ENCODE data around the gene CRYZL1. TPM values are rescaled to one million over a fixed set of nuclear protein-coding genes. Genes with fewer than 3 reads are reported as not detected.

The CRYZL1 gene
- total and polyA plus RNA-seq, 10 donors = 21.7 to 54.9 (median 33.6) TPM

DNA sequence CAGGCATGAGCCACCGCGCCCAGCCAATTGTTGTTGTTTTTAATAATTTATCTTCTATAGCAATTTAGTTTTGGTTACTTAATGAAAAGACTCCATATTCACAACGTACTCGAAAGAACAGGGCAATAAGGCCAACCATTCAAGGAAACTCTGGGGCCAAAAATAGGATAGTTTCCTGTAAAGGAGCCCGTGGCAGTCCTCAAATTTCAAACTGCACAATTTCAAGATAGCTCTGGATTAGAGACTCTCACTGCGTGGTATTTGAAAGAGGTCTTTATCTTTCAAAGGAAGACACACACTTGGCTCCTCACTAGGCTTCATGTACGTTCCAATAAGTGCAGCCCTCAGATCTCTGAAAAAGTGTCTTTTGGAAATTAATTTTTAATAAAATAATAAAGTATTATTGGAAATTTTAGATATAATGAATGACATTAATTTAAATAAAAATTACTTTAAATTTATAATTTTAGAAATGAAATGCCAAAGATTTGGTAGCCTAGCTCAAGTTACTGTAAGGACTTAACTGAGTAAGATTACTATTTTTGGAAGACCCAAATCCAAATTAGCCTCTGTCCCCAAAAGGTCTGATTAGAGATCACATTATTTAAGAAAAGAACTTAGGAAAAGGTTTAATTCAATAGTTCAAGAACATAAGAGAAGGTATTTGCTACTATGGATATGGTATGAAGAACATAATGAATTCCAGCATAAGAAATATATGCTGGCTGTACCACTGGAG, 30.4 kb downstream of the CRYZL1 start:
- peaks cover 0 to 100% (median 31%) of the 10 kb centered on the region in 6 donors for H3K36me3 ChIP-seq
- no peaks in the 10 kb centered on the region for H3K4me1 ChIP-seq
- no peak for DNase-seq
- H3K9me3 ChIP-seq = no peaks in the 10 kb centered on the region
- TF ChIP-seq, protein P1, sequence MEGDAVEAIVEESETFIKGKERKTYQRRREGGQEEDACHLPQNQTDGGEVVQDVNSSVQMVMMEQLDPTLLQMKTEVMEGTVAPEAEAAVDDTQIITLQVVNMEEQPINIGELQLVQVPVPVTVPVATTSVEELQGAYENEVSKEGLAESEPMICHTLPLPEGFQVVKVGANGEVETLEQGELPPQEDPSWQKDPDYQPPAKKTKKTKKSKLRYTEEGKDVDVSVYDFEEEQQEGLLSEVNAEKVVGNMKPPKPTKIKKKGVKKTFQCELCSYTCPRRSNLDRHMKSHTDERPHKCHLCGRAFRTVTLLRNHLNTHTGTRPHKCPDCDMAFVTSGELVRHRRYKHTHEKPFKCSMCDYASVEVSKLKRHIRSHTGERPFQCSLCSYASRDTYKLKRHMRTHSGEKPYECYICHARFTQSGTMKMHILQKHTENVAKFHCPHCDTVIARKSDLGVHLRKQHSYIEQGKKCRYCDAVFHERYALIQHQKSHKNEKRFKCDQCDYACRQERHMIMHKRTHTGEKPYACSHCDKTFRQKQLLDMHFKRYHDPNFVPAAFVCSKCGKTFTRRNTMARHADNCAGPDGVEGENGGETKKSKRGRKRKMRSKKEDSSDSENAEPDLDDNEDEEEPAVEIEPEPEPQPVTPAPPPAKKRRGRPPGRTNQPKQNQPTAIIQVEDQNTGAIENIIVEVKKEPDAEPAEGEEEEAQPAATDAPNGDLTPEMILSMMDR (IDR thresholded peaks at IDR 0.05 in 8 of 11, conservative IDR thresholded peaks at IDR 0.05 in 3 of 11) = no peak
- TF ChIP-seq POLR2A (IDR thresholded peaks at IDR 0.05) = no peak
- intact Hi-C loops (cut with DNase I; ENCODE audit: low total_unique reads) = no loop called here
- no peak overlapping the region for H3K27ac ChIP-seq
- H3K27me3 ChIP-seq (replicated peaks in 1 of 7) = no peaks in the 10 kb centered on the region
- WGBS, 5 donors = 86 to 94% (median 90%) methylated on average over 7 of the region's 7 CpGs
- H3K4me3 ChIP-seq = no peak overlapping the region

DNA sequence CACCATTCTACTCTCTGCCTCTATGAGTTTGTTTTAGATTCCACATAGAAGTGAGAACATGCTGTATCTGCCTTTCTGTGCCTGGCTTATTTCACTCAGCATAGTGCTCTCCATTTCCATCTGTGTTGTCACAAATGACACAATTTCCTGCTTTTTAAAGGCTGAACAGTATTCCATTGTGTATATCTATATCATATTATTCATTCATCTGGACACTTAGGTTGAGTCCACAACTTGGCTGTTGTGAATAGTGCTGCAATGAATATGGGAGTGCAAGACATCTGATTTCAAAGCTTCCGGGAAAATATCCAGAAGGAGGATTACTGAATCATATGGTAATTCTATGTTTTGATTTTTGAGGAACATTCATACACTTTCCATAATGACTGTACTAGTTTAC, 33.0 kb downstream of the CRYZL1 start:
- no peaks in the 10 kb centered on the region for H3K27me3 ChIP-seq (replicated peaks in 1 of 7)
- H3K4me3 ChIP-seq = no peak overlapping the region
- intact Hi-C loops (cut with DNase I; ENCODE audit: low total_unique reads) = no loop called here
- H3K36me3 ChIP-seq = peaks cover under 1 to 92% (median 27%) of the 10 kb centered on the region in 6 donors
- H3K9me3 ChIP-seq = no peaks in the 10 kb centered on the region
- no peak for TF ChIP-seq POLR2A (IDR thresholded peaks at IDR 0.05)
- TF ChIP-seq POLR2AphosphoS5 (IDR thresholded peaks at IDR 0.05) = no peak
- TF ChIP-seq, protein P1 (IDR thresholded peaks at IDR 0.05 in 8 of 11, conservative IDR thresholded peaks at IDR 0.05 in 3 of 11) = no peak
- no peak overlapping the region for H3K27ac ChIP-seq
- 83 to 100% (median 87%) methylated on average over 1 of the region's 1 CpG for WGBS, 5 donors
- DNase-seq = no peak
- peaks cover 0 to 6% (median 0%) of the 10 kb centered on the region in 6 donors for H3K4me1 ChIP-seq

DNA sequence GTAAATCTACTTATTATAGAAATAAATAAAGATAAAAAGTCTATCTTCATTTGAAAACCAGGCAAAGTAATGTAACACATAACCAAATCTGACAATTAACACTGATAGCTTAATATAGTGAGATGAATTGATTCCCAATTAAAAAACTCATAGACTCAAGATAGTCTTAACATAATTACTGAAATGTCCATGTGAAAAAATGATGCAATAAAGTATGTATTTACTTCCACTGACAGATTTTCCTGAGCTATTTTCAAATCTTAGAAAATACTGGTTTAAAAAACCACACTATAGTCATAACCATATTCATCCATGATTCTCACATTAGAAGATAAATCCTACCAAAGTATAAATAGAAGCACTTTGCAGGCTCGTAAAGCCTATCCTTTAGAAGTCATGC, 43.5 kb downstream of the CRYZL1 start:
- Histone ChIP-seq H3K36me3 (peaks cover 13 to 99% (median 66%) of the 10 kb centered on the region in 6 donors), H3K4me3 (no peak overlapping the region), H3K27ac (no peak overlapping the region), H3K9me3 (no peaks in the 10 kb centered on the region), H3K27me3 (replicated peaks in 1 of 7) (no peaks in the 10 kb centered on the region), H3K4me1 (no peaks in the 10 kb centered on the region)
- no peak for DNase-seq
- WGBS, 5 donors = 84 to 98% (median 89%) methylated on average over 1 of the region's 1 CpG
- TF ChIP-seq POLR2A (IDR thresholded peaks at IDR 0.05) = no peak
- TF ChIP-seq, protein P1 (IDR thresholded peaks at IDR 0.05 in 8 of 11, conservative IDR thresholded peaks at IDR 0.05 in 3 of 11) = no peak
- no peak for TF ChIP-seq POLR2AphosphoS5 (IDR thresholded peaks at IDR 0.05)
- intact Hi-C loops (cut with DNase I; ENCODE audit: low total_unique reads) = no loop called here

DNA sequence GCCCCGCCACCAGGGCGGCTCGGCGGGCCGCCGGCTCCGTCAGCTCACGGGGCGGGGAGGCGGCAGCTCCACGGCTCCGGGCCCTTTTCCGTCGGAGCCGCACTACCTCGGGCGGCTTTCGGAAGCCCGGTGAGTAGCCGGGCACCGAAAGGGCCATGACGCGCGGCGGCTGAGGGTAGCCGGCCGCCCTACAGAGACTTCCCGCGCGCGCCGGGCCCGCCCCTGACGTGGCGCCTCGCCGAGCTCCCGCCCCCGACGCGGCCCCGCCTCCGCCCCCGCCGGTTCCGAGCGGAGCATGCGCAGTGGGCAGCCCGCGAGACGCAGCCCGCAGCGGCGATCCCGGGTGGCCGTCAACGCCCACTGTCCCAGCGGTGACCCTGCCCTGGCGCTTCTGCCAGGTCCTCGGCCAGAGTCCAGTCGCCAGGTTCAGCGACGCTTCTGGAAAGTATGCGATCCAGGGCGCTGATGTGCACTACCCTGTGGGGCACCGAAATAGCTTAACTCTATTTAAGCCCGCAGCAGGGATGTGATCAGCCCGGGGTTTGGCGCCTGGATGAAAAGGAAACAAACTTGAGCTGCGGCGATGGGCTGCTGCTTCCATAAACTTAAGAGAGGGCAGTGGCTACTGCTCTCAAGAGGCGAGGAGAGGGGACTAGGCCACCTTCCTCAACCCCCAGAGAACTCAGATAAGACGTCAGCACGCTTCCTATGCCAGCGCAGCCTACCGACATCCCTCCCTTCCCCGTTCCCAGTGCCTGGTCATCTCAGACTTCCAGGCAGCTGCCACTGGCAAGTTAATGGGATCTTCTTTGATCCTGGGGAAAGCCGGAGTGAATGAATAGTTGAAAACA, 52.8 kb downstream of the CRYZL1 start, which contains the start of gene DONSON:
Gene DONSON (minus strand): TSS at position 200 of the 851 bp plus-strand sequence. CDS start 43 bp downstream, at position 157.
- Histone ChIP-seq H3K4me1 (peaks cover 7 to 28% (median 19%) of the 10 kb centered on the region in 6 donors), H3K9me3 (no peaks in the 10 kb centered on the region), H3K27me3 (replicated peaks in 1 of 7) (no peaks in the 10 kb centered on the region), H3K27ac (peak within 1 kb of the TSS; percentile 80 to 94 (median 89)), H3K36me3 (peaks cover 0 to 9% (median 3%) of the 10 kb centered on the region in 6 donors), H3K4me3 (peak within 1 kb of the TSS; percentile 74 to 94 (median 82))
- peak; percentile 98 for DNase-seq
- TF ChIP-seq, protein P1 (IDR thresholded peaks at IDR 0.05 in 8 of 11, conservative IDR thresholded peaks at IDR 0.05 in 3 of 11) = peak in 3 of 11 experiments; percentile 12 to 39 (median 18)
- TF ChIP-seq POLR2AphosphoS5 (IDR thresholded peaks at IDR 0.05) = peak; percentile 83 to 85 (median 85)
- peak in 1 of 3 donors; percentile 45 for TF ChIP-seq POLR2A (IDR thresholded peaks at IDR 0.05)
- intact Hi-C loops (cut with DNase I; ENCODE audit: low total_unique reads) = no loop called here
- WGBS, 5 donors = 0 to 3% (median 1%) methylated on average over 13 to 78 of the region's 78 CpGs

Data from spleen (tissue), 11 donors.